Fibroblast of pulmonary artery (primary cell): Measurements from ENCODE around the gene KRTAP8-1.

Source experiments
- DNase-seq: peaks from one replicate; pipeline ENCODE4 v3.0.0-alpha.2; 2010; ENCODE audit warnings: low read depth
- H3K4me3 ChIP-seq: replicated peaks from 2 replicates; pipeline ENCODE4 v1.5.1; 2011; ENCODE audit warnings: low read depth, mild to moderate bottlenecking, control low read depth, low read length, moderate library complexity
- CTCF ChIP-seq: IDR thresholded peaks from 2 replicates; pipeline ENCODE4 v1.5.1; 2011; ENCODE audit warnings: mild to moderate bottlenecking, control low read depth, low read length, inconsistent platforms; ENCODE audit errors: missing control alignments

KRTAP8-1 gene

GRCh38 chr21:30813174-30813573, at the start of gene KRTAP8-1:
Gene KRTAP8-1, minus strand, starts transcription at chr21:30813274. Its CDS starts 54 bp downstream, at chr21:30813220.
- no peak within 1 kb of the TSS for H3K4me3 ChIP-seq

GRCh38 chr21:30847627-30848500, 34.8 kb upstream of the KRTAP8-1 start:
- no peak for DNase-seq
- no peak overlapping the region for H3K4me3 ChIP-seq
- no peak for TF ChIP-seq CTCF

More at GRCh38 chr21:30813174-30813573, at the start of gene KRTAP8-1:
- DNase-seq = no peak
- no peak for TF ChIP-seq CTCF

GRCh38 chr21:30842990-30843389, 29.9 kb upstream of the KRTAP8-1 start:
- no peak for TF ChIP-seq CTCF
- no peak overlapping the region for H3K4me3 ChIP-seq
- no peak for DNase-seq

GRCh38 chr21:30839304-30839703, 26.2 kb upstream of the KRTAP8-1 start:
- TF ChIP-seq CTCF = no peak
- H3K4me3 ChIP-seq = no peak overlapping the region
- peak; percentile 0 for DNase-seq

GRCh38 chr21:30838536-30838935, 25.5 kb upstream of the KRTAP8-1 start:
- no peak for TF ChIP-seq CTCF
- H3K4me3 ChIP-seq = no peak overlapping the region
- DNase-seq = no peak

GRCh38 chr21:30831194-30831765, 18.2 kb upstream of the KRTAP8-1 start:
- DNase-seq = peak; percentile 10
- no peak overlapping the region for H3K4me3 ChIP-seq
- peak; percentile 26 for TF ChIP-seq CTCF
